Tibial nerve (tissue), 4 donors: ENCODE results near the gene MT1X. TPM values are rescaled to one million over a fixed set of nuclear protein-coding genes. Genes with fewer than 3 reads are reported as not detected.
"Not testable (repeated sequence)": the region's sequence is repeated elsewhere in the genome, so short reads cannot be mapped to it uniquely, and the experiment has no call there.

Experiments
- DNase-seq, 2 donors: peaks; one replicate each; pipeline ENCODE4 v3.0.0-alpha.2; 2019; ENCODE audit warnings: low spot score in 2 of 2
- H3K27ac ChIP-seq, 4 donors: fragments of 200-600 bp; sonication (generic) in 3 of 4; one replicate each; pipeline ENCODE4 v1.5.1; 2017 to 2019; ENCODE audit warnings: mild to moderate bottlenecking in 1 of 4
- H3K27me3 ChIP-seq, 2 donors: fragments of 200-600 bp; sonication (generic) in 1 of 2; one replicate each; pipeline versions ENCODE4 v1.5.1 to v1.6.0; 2017 to 2019
- H3K36me3 ChIP-seq, 3 donors: fragments of 200-600 bp; sonication (generic); one replicate each; pipeline ENCODE4 v1.5.1; 2018 to 2019
- H3K4me1 ChIP-seq, 4 donors: fragments of 200-600 bp; sonication (generic) in 3 of 4; one replicate each; pipeline ENCODE4 v1.5.1; 2017 to 2019
- H3K4me3 ChIP-seq, 4 donors: fragments of 200-600 bp; sonication (generic) in 3 of 4; one replicate each; pipeline ENCODE4 v1.5.1; 2017 to 2019; ENCODE audit warnings: mild to moderate bottlenecking in 1 of 4, moderate library complexity in 1 of 4
- H3K9me3 ChIP-seq, 4 donors: fragments of 200-600 bp; sonication (generic) in 3 of 4; one replicate each; pipeline ENCODE4 v1.5.1; 2017 to 2019
- EP300 ChIP-seq, 2 donors: sonication (generic); formaldehyde crosslinking; IDR thresholded peaks; one replicate each; pipeline ENCODE4 v1.6.1; 2017; ENCODE audit warnings: antibody characterized with exemption in 2 of 2, mild to moderate bottlenecking in 1 of 2
- POLR2A ChIP-seq, 2 donors: fragments of 450-650 bp; IDR thresholded peaks; one replicate each; pipeline ENCODE4 v1.6.1; 2017; ENCODE audit warnings: antibody characterized with exemption in 2 of 2, mild to moderate bottlenecking in 2 of 2, moderate library complexity in 2 of 2
- WGBS, 2 donors: methylation state at CpG; one replicate each; pipeline ENCODE4 v1.1.5; 2018; 5-methylcytosine and 5-hydroxymethylcytosine counted together
- total RNA-seq, 4 donors: library from RNA; depleted of rRNA; stranded (reverse); fragments of >200 nt; gene quantifications; one replicate each; pipeline ENCODE4 v1.1.0, GENCODE V29; 2016
- TF ChIP-seq, protein P1 (sequence below), 5 experiments: fragments of 200-600 bp in 3 of 5; fragments of 450-650 bp in 2 of 5; sonication (generic) in 3 of 5; IDR thresholded peaks; one replicate each; pipeline ENCODE4 v1.5.1; 2016 to 2019; ENCODE audit warnings: antibody characterized with exemption in 5 of 5, mild to moderate bottlenecking in 3 of 5, moderate library complexity in 2 of 5

Gene MT1X
- total RNA-seq, 4 donors from 2014 or later, result 457 to 1,918 (median 1,024) TPM

DNA sequence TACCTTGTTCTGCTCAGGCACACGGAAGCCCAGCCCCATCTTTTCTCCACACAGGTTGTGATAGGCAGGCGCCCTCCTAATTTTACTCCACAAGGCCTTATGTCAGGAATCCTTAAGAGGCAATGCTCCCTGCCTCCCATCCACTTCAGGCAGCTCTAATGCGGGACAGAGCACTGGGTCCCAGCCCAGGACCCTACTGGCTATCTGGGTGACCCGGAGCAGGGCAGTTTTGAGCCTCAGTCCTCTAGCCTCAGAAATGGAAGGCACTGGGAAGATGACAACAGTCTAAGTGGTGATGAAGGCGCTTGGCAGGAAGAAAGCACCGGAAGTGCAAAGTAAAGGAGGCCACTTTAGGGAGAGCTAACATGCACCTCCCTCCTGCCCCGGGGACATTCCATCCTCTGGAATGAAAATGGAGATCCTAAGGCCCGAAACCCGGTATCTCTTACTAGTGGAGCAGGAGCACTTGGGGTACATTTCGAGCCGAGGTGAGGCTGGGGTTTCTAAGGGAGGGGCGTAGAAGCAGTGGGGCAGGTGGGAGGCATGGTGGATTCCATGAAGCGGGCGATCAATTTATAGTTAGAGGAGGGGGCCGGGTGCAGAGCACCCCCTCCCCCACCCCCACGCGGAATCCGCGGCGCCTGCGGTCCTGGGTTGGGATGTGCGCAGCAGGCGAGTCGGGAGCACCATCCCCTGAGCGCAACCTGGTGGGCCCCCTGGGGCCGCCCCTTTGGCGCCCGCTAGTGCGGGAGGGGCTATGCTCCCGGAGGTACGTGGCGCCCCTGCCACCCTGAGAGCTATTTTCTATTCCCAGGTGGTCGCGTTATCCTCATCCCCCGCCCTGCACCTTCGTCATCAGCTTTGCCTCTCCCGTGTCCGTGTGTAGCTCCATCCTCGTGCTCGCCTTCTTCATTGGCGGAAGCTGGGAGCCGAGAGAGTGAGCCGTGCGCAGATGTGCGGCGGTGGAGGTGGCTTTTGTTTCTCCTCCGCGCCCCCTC lies 19.6 kb upstream of the MT1X start:
- H3K27ac ChIP-seq, result no peak overlapping the region
- H3K27me3 ChIP-seq, result peaks cover 0 to 75% of the 10 kb centered on the region in 2 donors
- peaks cover 0 to 27% (median 21%) of the 10 kb centered on the region in 4 donors for H3K4me1 ChIP-seq
- no peaks in the 10 kb centered on the region for H3K9me3 ChIP-seq
- 14 to 16% methylated on average over 43 to 47 of the region's 48 CpGs for WGBS, 2 donors
- DNase-seq, result no peak
- H3K36me3 ChIP-seq, result no peaks in the 10 kb centered on the region
- TF ChIP-seq EP300 (IDR thresholded peaks at IDR 0.05) (no peak), POLR2A (IDR thresholded peaks at IDR 0.05) (no peak)
- TF ChIP-seq, protein P1, sequence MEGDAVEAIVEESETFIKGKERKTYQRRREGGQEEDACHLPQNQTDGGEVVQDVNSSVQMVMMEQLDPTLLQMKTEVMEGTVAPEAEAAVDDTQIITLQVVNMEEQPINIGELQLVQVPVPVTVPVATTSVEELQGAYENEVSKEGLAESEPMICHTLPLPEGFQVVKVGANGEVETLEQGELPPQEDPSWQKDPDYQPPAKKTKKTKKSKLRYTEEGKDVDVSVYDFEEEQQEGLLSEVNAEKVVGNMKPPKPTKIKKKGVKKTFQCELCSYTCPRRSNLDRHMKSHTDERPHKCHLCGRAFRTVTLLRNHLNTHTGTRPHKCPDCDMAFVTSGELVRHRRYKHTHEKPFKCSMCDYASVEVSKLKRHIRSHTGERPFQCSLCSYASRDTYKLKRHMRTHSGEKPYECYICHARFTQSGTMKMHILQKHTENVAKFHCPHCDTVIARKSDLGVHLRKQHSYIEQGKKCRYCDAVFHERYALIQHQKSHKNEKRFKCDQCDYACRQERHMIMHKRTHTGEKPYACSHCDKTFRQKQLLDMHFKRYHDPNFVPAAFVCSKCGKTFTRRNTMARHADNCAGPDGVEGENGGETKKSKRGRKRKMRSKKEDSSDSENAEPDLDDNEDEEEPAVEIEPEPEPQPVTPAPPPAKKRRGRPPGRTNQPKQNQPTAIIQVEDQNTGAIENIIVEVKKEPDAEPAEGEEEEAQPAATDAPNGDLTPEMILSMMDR (IDR thresholded peaks at IDR 0.05), result no peak
- H3K4me3 ChIP-seq, result peak overlapping the region in 1 of 4 donors; percentile 17

DNA sequence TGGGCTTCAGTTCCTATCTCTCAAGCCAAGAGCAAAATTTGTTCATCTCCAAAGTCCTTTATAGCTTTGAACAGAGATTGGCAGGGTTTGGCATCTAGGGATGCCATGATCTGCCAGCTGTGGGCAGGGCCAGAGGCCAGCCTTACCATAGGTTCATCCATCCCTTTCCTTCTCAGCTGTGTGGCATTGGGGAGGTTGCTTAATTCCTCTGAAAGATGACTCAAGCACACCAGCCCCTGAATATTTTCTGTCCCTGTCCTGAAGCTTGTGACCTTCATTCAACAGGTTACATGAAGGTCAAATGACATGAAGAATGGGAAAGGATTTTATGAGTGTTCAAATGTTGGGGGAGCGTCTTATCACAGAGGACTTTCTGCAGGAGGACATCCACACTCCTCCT lies 17.8 kb upstream of the MT1X start:
- Histone ChIP-seq H3K9me3 (no peaks in the 10 kb centered on the region), H3K36me3 (no peaks in the 10 kb centered on the region), H3K4me1 (peaks cover 0 to 33% (median 14%) of the 10 kb centered on the region in 4 donors), H3K27ac (no peak overlapping the region), H3K27me3 (peaks cover 0 to 82% of the 10 kb centered on the region in 2 donors), H3K4me3 (no peak overlapping the region)
- 100% methylated on average over 1 of the region's 1 CpG for WGBS, 2 donors
- TF ChIP-seq, protein P1 (IDR thresholded peaks at IDR 0.05), result no peak
- TF ChIP-seq POLR2A (IDR thresholded peaks at IDR 0.05) (no peak), EP300 (IDR thresholded peaks at IDR 0.05) (no peak)
- DNase-seq, result no peak

DNA sequence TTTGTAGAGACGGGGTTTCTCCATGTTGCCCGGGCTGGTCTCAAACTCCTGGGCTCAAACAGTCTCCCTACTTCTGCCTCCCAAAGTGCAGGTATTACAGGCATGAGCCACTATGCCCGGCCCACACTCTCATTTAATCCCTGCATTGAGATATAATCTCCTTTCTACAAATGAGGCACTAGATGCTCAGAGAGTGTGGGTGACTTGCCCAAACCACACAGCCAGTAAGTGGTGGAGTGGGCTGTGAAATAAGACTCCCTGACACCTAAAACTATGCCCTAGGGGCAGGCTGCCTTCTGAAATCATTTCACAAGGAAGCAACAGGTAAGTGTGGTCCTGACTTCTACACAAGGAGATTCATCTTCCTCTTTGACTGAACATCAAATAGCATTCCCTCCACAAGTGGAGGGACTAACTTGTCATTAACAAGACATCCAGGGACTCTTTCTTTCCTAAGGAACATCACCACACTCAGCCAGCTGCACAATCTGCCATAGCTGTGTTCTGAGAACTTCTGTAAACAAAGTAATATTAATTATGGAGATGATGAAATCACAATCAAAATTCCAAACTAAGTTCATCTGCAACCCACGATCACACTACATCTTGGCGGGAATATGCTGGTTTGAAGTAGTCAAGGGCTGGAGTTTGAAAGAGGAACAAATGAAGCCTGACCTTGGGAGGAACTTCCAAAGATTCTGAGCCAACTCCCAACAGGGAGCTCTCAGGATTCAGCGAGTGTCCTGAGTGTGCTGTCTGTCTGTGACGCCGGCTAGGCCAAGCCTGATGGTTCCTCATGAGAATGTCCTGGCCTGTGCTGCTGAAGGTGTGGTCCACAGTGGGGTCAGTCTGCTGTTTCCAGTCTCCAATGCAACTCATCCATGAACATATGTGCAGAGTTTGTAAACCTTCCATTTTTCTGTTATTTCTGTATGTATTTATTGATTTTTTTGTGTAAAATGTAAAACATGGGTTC lies 16.7 kb upstream of the MT1X start:
- H3K27ac ChIP-seq, DNase-seq, H3K36me3 ChIP-seq, H3K9me3 ChIP-seq, H3K4me3 ChIP-seq: not testable (repeated sequence)
- H3K4me1 ChIP-seq, result peaks cover 0 to 40% (median 16%) of the 10 kb centered on the region in 4 donors
- peaks cover 0 to 87% of the 10 kb centered on the region in 2 donors for H3K27me3 ChIP-seq
- WGBS, 2 donors, result 67 to 75% methylated on average over 8 of the region's 8 CpGs

DNA sequence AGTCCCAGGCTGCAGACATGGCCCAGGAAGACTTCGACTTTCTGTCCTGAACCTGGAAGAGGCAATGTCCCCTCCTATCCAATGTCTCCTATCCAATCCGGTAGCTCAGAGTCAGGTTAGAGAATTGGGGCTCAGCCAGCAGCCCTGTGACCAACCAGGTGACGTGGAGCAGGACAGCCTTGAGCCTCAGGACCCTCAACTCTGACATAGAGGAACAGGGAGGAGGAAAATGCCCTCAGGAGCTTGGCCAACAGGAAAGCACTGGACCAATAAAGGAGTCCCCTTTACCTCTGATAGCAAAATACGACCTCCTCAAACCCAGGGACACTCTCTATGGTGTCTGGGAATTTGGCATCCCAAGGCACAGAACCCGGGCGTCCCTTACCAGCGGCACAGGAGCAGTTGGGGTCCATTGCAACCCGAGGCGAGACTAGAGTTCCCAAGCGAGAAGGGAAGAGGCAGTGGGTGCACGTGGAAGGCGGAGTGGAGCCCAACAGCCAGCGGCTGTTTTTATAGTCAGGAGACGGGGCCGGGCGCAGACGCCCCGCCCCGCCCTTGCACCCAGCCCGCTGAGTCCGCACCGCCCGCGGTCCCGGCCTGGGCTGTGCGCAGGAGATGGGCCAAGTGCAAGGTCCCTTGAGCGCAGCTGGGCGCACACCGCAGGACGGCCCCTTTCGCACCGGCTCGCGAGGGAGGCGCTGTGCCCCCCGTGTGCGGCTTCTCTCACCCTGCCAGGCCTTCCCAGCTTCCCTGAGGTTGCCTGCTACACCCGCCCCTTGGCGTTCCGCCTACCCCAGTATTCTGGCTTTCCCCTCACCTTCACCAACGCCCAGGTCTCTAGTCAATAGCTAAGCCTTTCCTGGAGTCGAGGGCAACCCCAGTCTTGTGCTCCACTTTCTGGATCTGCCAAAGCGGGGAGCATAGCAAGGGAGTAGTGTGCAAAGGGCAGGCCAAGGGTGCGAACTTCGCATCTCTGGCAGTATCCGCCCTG lies 14.4 kb upstream of the MT1X start, which contains the start of gene MT1G:
TSS of gene MT1G (minus strand) at position 485 of the 991 bp plus-strand sequence. CDS start at position 413, 72 bp downstream.
- H3K27me3 ChIP-seq, result peaks cover 0 to 98% of the 10 kb centered on the region in 2 donors
- no peaks in the 10 kb centered on the region for H3K9me3 ChIP-seq
- TF ChIP-seq, protein P1 (IDR thresholded peaks at IDR 0.05), result no peak
- peak in 1 of 2 donors; percentile 54 for TF ChIP-seq EP300 (IDR thresholded peaks at IDR 0.05)
- WGBS, 2 donors, result 12 to 15% methylated on average over 44 to 46 of the region's 46 CpGs
- H3K4me3 ChIP-seq, result peak within 1 kb of the TSS in 3 of 4 donors; percentile 19 to 34 (median 31)
- no peak within 1 kb of the TSS for H3K27ac ChIP-seq
- no peak for DNase-seq
- no peaks in the 10 kb centered on the region for H3K36me3 ChIP-seq
- peaks cover 0 to 36% (median 12%) of the 10 kb centered on the region in 4 donors for H3K4me1 ChIP-seq
